ENCODE results near the gene WDR45B. TPM values are rescaled to one million over a fixed set of nuclear protein-coding genes. Genes with fewer than 3 reads are reported as not detected.

The WDR45B gene
- total and polyA plus RNA-seq, 9 donors = 43.0 to 99.3 (median 79.3) TPM

DNA sequence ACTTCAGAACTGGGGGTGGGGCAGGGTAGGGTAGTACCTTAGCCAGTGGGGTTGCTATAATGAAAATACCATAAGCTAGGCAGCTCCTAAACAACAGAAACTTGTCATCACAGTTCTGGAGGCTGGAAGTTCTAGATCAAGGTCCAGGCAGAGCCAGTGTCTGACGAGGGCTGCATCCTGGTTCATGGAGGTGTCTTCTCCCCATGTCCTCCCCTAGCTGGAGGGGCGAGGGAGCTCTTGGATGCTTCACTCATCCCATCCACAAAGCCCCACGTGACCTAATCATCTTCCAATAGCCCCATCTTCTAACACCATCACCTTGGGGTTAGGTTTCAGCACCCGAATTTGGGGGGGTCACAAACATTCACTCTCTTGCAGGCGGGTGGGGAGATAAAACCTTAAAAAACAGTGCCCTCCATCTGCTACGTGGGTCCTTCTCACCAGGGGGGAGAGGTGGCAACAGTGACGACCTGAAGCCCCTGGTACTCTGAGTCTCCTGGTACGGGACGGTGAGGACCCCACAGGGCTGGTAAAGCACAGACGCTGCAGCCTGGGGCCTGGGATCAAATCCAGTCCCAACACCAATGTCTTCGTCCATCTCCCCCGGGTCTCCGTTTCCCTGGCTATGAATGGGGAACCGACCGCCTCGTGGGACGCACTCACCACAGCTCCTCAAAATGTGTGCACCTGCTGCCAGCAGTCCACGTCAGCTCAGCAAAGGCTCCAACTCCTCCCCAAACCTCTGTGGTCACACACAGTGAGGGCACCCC, 27.4 kb upstream of the WDR45B start:
- Histone ChIP-seq H3K4me3 (no peak overlapping the region), H3K27ac (no peak overlapping the region), H3K9me3 (no peaks in the 10 kb centered on the region), H3K4me1 (ENCODE audit: insufficient read depth) (peaks cover 3% of the 10 kb centered on the region), H3K36me3 (no peaks in the 10 kb centered on the region), H3K27me3 (no peaks in the 10 kb centered on the region)
- intact Hi-C loops (cut with DNase I) = no loop called here
- 85 to 90% (median 90%) methylated on average over 18 of the region's 18 CpGs for WGBS, 3 donors
- peak in 1 of 5 donors; percentile 30 for DNase-seq
- TF ChIP-seq EP300 (IDR thresholded peaks at IDR 0.05) (no peak), POLR2A (IDR thresholded peaks at IDR 0.05) (no peak)
- TF ChIP-seq, protein P1, sequence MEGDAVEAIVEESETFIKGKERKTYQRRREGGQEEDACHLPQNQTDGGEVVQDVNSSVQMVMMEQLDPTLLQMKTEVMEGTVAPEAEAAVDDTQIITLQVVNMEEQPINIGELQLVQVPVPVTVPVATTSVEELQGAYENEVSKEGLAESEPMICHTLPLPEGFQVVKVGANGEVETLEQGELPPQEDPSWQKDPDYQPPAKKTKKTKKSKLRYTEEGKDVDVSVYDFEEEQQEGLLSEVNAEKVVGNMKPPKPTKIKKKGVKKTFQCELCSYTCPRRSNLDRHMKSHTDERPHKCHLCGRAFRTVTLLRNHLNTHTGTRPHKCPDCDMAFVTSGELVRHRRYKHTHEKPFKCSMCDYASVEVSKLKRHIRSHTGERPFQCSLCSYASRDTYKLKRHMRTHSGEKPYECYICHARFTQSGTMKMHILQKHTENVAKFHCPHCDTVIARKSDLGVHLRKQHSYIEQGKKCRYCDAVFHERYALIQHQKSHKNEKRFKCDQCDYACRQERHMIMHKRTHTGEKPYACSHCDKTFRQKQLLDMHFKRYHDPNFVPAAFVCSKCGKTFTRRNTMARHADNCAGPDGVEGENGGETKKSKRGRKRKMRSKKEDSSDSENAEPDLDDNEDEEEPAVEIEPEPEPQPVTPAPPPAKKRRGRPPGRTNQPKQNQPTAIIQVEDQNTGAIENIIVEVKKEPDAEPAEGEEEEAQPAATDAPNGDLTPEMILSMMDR (IDR thresholded peaks at IDR 0.05) = no peak

DNA sequence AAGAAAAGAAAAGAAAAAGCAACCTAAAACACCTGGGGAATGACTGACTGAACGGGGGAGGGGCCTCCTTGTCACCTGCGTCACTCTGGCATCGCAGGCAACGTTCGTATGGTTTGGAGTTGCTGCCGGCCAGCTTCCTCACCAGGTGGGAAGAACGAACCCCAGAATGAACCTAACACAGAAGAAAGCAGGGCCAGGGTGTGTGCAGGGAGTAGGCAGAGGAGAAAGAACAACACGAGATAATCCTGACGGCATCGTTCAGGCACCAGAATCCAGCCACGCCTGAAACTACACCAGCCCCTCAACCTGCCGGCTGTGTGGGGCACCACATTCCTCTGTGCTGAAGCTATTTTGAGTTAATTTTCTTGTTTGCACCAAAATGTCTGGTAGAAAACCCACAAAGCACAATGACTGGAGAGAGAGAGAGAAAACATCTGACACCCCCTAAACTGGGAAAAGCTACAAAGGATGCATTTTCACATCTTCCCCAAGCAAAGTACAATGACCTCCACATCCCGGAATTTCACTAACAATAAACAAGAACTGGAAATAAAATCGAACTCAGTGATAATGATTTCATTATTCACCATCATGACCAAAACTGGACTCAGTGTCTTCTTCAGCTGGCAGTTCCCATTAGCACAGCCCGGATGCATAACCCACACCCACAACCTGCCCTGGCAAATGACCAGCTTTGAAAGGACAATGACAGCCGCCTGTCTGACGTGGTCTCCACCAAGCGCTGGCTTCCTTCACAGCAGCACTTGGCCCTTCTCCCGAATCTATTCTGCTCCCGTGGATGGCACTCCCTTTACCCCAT, 26.6 kb upstream of the WDR45B start:
- no peak overlapping the region for H3K4me3 ChIP-seq
- H3K27ac ChIP-seq = no peak overlapping the region
- peak in 1 of 5 donors; percentile 36 for DNase-seq

DNA sequence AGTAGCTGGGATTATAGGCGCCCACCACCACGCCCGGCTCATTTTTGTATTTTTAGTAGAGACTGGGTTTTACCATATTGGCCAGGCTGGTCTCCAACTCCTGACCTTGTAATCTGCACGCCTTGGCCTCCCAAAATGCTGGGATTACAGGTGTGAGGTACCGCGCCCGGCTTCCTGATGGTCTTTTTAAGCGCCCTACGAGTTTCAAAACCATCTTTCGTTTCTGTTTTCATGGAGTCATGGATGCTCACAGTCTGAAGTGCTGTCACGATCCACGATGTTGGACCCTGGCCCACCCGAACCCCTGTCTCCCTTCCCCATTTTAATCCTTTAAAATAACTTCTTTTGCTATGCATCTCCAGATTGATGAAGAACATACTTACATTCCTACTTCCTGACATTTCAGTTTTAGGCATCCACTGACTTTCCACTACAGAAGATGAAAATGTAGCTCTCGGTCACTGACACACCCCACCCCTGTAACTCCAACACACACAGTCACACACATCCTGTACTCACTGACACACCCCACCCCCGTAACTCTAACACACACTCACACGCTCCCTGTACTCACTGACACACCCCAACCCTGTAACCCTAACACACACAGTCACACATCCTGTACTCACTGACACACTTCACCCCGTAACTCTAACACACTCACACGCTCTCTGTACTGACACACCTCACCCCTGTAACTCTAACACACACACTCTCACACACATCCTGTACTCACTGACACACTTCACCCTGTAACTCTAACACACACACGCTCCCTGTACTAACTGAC, 22.6 kb upstream of the WDR45B start:
- WGBS, 3 donors = 82 to 84% (median 82%) methylated on average over 19 of the region's 19 CpGs
- H3K27me3 ChIP-seq = no peaks in the 10 kb centered on the region
- H3K27ac ChIP-seq = peak overlapping the region; percentile 86 to 92
- H3K36me3 ChIP-seq = no peaks in the 10 kb centered on the region
- H3K4me3 ChIP-seq = no peak overlapping the region
- no peak for TF ChIP-seq POLR2A (IDR thresholded peaks at IDR 0.05)
- TF ChIP-seq, protein P1 (IDR thresholded peaks at IDR 0.05) = no peak
- TF ChIP-seq EP300 (IDR thresholded peaks at IDR 0.05) = no peak
- H3K4me1 ChIP-seq (ENCODE audit: insufficient read depth) = peaks cover 6% of the 10 kb centered on the region
- intact Hi-C loops (cut with DNase I) = no loop called here
- no peaks in the 10 kb centered on the region for H3K9me3 ChIP-seq
- DNase-seq = peak in 3 of 5 donors; percentile 45 to 48 (median 48)

More for the DNA sequence above, 26.6 kb upstream of the WDR45B start:
- H3K36me3 ChIP-seq = no peaks in the 10 kb centered on the region
- intact Hi-C loops (cut with DNase I) = no loop called here
- H3K27me3 ChIP-seq = no peaks in the 10 kb centered on the region
- H3K4me1 ChIP-seq (ENCODE audit: insufficient read depth) = peaks cover 6% of the 10 kb centered on the region
- 49 to 68% (median 65%) methylated on average over 20 of the region's 20 CpGs for WGBS, 3 donors
- H3K9me3 ChIP-seq = no peaks in the 10 kb centered on the region
- TF ChIP-seq, protein P1 (IDR thresholded peaks at IDR 0.05) = no peak
- TF ChIP-seq POLR2A (IDR thresholded peaks at IDR 0.05) (no peak), EP300 (IDR thresholded peaks at IDR 0.05) (no peak)

DNA sequence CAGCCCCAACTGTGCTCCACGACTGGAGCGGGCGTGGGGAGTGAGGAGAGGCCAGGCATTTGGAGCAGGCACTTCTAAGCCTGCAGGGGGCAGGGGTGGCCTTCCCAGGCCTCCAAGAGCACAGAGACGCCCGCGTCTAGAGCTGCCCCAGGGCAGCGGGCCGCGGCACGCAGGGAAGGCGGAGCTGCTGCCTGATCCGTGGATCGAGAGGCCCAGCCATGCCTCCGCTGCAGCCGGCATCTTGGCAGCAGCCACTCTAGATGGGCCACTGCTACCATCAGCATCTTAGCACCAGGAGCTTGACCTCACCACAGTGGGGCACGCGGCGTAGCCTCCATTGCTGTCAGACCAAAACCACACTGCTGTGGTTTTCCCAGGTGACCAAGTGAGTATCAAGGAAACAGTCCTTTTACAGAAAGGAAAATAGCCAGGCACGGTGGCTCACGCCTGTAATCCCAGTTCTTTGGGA, 20.4 kb upstream of the WDR45B start:
- 86 to 96% (median 88%) methylated on average over 17 to 20 of the region's 20 CpGs for WGBS, 3 donors
- TF ChIP-seq POLR2A (IDR thresholded peaks at IDR 0.05) (no peak), EP300 (IDR thresholded peaks at IDR 0.05) (no peak)
- TF ChIP-seq, protein P1 (IDR thresholded peaks at IDR 0.05) = no peak
- Histone ChIP-seq H3K9me3 (no peaks in the 10 kb centered on the region), H3K4me1 (ENCODE audit: insufficient read depth) (peaks cover 3% of the 10 kb centered on the region), H3K36me3 (no peaks in the 10 kb centered on the region), H3K4me3 (no peak overlapping the region), H3K27me3 (no peaks in the 10 kb centered on the region), H3K27ac (peak overlapping the region; percentile 66 to 92)
- intact Hi-C loops (cut with DNase I) = no loop called here
- peak in 4 of 5 donors; percentile 34 to 56 (median 53) for DNase-seq

Measured in ovary (tissue), 9 donors.